NCI-H2171 treated with DMSO at 0.1 percent for 48 hours (cell line): ENCODE measurements around the gene ZNF276.
A peak's percentile ranks its signal among the peaks of the same experiment; 100 is the strongest.
"Not testable (repeated sequence)": the region's sequence is repeated elsewhere in the genome, so short reads cannot be mapped to it uniquely, and the experiment has no call there.

Source experiments
- DNase-seq: peaks from one replicate; lab custom pipeline; 2025; lab: John Stamatoyannopoulos, UW

ZNF276 gene, protein sequence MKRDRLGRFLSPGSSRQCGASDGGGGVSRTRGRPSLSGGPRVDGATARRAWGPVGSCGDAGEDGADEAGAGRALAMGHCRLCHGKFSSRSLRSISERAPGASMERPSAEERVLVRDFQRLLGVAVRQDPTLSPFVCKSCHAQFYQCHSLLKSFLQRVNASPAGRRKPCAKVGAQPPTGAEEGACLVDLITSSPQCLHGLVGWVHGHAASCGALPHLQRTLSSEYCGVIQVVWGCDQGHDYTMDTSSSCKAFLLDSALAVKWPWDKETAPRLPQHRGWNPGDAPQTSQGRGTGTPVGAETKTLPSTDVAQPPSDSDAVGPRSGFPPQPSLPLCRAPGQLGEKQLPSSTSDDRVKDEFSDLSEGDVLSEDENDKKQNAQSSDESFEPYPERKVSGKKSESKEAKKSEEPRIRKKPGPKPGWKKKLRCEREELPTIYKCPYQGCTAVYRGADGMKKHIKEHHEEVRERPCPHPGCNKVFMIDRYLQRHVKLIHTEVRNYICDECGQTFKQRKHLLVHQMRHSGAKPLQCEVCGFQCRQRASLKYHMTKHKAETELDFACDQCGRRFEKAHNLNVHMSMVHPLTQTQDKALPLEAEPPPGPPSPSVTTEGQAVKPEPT

DNA sequence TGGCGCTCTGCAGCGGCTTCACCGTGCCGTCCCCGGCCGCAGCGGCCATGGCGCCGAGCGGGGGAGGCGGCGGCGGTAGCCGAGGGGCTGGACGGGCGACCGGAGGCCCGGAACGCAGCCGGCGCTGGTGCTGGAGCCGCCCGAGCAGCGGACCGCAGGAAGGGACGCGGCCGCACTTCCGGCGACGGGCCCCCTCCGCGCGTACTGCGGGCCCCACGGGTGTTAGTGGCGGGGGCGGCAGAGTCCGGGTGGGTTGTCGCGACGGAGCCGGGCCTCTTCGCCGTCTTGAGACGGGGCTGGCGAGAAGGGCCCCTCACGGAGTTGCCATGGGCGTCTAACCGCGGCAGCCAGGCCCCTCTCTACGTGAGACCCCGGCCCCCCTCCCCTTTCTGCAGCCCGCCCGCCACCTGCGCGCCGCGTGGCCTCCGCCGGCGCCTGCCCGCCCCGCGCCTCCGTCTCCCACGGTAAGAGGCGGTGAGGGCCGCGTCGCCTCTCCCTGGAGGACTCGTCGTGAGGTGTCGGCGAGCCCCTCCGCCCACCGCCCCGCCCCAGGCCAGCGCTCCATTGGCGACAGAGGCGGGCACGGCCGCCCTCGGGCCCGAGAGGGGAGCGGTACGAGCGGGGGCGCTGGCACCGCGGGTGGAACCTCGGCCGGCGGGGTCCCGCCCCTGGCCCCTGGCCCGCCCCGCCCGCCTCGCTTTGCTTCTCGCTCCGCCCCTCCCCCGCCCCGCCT is at the start of gene ZNF276, which contains the start of gene VPS9D1:
TSS of gene ZNF276 (plus strand) at position 725 of the 733 bp plus-strand sequence. CDS start 104 bp downstream, outside the sequence.
TSS of gene VPS9D1 (minus strand) at position 86 of the 733 bp plus-strand sequence. CDS start at position 49, 37 bp downstream.
- peak; percentile 74 for DNase-seq

DNA sequence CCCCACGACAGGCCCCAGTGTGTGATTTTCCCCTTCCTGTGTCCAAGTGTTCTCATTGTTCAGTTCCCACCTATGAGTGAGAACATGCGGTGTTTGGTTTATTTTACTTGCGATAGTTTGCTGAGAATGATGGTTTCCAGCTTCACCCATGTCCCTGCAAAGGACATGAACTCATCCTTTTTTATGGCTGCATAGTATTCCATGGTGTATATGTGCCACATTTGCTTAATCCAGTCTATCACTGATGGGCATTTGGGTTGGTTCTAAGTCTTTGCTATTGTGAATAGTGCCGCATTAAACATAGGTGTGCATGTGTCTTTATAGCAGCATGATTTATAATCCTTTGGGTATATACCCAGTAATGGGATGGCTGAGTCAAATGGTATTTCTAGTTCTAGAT is 49.8 kb upstream of the ZNF276 start:
- not testable (repeated sequence) for DNase-seq

DNA sequence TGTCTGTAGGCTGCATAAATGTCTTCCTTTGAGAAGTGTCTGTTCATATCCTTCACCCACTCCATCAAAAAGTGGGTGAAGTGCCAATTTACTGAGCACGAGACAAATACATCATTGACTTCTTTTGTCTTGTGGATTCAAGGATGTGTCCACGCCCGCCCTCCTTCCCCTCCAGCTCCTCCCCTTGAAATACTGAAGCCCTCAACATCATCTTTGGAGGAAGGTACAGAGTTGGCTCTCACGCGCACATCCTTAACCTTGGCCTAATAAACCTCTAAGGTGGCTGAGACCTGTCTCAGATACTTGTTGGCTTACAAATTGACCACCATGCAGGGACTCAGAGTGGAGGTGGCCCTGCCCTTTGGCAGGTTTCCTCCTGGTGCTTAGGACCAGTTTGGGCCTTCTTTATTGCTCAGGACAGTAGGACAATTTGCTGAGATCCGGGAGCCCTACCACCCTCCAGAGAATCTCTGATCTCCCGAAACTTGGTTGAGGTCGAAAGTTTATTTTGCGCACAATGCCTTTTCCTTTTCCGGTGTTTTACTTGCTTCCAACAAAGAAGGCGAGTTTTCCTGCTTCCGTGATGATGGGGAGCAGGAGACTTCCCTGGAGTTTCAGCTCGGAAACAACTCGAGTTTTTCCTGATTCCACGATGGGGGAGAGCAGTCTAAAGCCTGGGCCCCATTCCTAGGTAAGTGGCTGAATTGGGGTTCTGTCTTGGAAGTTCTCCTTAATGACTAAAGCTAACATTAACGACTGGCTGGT is 49.0 kb upstream of the ZNF276 start:
- no peak for DNase-seq

DNA sequence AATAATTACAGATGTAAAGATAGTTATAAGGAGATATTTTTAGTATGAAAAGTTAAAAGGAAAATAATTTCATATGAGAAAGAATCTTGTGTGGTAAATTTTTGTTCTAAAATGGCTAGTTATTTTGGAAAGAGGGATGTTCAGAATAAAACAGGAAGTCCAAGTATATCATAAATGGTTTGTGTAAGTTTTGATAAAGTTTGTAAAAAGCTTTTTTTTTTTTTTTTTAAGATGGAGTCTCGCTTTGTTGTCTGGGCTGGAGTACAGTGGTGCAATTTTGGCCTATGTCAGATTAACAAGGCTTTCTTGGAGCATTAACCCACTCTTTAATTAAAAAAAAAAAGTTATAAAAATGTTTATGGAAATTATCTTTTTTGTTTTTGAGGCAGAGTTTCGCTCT is 43.1 kb upstream of the ZNF276 start:
- peak; percentile 11 for DNase-seq

DNA sequence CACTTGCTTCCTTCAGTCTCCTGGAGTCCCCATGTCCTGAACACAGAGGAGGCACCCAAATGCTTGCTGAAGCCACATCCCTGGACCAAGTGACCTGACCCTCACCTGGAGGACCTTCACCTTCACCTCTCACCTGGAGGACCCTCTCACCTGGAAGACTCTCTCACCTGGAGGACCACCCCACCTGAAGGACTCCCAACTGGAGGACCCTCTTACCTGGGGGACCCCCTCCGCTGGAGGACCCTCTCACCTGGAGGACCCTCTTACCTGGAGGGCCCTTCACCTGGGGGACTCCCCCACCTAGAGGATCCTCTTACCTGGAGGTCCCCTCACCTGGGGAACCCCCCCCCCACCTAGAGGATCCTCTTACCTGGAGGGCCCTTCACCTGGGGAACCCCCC is 35.4 kb upstream of the ZNF276 start:
- DNase-seq = no peak

DNA sequence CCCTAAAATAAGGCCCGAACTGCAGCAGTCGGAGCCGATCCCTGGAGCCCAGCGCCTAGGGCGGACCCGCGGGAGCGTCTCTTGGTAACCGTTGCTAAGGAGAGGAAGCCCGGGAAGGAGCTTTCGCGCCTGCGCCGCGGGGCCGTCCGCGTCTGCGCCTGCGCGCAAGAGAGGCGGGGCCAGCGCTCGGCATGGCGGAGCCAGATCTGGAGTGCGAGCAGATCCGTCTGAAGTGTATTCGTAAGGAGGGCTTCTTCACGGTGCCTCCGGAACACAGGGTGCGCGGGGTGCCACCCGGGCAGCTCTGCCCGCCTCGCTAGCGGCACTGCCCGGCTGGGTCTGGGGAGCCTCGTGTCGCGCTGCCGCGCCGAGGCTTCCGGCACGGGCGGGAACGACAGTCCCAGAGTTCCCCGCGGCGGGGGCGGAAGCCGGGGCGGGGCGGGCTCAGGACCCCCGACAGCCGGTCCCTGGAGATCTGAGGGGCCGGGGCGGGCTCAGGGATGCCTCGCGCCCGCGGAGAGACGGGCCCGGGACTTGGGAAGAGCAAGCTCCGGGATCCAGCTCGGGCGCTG is 34.7 kb upstream of the ZNF276 start, which contains the start of gene CDK10:
TSS of gene CDK10 (plus strand) at position 170 of the 572 bp plus-strand sequence. CDS start at position 192, 22 bp downstream.
- peak; percentile 93 for DNase-seq

DNA sequence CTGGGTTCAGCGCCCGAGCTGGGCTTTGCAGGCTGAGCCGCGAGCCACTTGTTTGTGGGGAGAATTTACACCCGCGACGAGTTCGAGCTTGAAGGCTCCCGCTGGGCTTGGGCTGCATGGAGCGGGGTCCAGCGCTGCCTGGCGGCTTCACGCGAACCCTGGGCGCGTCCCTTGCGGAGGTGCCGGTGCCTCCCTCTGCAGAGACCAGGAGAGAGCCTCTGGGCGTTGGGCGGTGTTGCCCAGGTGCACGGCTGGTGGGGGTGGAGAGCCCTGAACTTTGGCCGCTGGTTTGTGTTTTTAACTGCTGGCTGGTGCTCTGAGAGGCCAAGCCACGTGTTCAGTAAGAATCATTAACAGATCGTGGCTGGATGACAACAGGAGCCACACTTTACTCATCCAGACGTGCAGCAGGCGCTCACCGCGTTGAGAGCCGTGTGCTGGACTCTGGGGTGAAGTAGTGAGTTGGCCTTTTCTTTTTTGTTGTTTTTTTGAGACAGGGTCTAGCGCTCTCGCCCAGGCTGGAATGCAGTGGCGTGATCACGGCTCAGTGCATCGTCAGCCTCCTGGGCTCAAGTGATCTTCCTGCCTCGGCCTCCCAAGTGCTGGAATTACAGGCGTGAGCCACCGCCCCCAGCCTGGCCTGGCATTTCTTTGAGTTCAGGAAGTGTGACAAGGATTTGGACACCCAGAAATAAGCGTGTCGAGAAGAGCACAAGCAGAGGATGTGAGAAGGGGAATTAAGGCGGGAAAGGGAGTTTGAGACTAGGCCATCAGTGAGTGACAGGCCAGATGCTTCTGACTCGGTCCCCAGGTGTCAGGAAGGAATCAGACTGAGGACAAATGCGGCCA is 34.0 kb upstream of the ZNF276 start:
- DNase-seq = peak; percentile 51

DNA sequence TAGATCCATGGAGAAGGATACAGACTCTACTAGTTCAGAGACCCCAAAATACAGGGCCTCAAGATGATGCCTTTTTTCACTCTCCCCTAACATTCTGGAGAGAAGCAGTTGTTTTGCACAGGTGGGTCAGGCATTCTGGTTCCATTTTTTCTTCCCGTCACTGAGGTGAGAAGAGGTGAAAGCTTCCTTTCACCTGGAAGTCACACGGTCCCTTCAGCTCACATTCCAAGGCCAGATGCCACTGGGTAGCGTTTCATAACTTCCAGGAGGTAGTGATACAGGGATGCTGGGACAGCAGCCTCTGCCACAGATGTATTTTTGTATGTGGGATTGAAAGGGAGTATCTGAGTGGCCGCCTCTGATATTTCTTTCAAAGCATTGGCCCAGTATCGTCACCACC is 32.9 kb upstream of the ZNF276 start:
- peak; percentile 55 for DNase-seq

DNA sequence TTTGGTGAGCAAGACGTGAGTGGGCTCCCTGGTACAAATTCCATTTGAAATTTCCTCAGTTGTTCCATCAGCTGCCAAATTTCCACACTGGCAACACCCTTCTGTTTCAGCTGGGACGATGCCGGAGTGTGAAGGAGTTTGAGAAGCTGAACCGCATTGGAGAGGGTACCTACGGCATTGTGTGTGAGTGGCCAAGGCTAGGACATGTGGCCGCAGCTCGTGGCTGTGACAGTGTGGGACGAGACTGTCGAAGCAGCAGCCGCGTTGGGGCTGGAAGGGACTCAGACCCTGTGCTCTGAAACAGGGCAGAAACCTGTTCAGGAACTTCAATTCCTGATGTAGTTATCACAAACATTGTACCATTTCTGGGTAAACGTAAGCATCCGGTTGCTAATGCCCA is 32.2 kb upstream of the ZNF276 start:
- no peak for DNase-seq

DNA sequence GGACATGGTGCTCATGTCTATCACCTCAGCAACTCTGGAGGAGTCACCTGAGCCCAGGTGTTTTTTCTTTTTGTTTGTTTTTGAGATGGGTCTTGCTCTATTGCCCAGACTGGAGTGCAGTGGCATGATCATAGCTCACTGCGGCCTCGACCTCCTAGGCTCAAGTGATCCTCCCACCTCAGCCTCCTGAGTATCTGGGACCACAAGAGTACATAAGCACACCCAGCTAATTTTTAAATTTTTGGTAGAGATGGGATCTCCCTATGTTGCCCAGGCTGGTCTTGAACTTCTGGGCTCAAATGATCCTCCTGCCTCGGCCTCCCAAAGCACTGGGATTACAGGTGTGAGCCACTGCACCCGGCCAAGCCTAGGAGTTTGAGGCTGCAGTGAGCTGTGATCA is 31.7 kb upstream of the ZNF276 start:
- DNase-seq = not testable (repeated sequence)

DNA sequence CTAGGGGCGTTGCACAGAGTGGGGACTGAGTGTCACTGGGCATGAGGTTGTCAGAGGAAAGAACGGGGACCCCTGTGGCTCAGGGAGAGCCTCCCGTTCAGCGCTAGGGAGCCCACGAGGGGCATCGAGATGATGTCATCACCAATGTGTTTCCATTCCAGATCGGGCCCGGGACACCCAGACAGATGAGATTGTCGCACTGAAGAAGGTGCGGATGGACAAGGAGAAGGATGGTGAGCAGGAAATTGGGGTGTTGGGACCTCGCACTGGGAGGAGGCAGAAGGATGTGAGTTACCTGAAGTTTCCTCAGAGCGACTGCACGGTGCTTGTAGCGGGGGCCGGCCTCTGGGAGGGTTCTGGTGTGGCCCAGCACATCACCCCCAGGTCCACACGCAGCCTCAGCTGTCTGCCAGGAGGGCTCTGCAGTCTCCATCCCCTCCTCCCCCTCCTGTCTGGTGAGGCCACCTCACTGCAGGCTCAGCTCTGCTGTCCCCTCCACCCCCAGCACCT is 30.9 kb upstream of the ZNF276 start:
- no peak for DNase-seq

DNA sequence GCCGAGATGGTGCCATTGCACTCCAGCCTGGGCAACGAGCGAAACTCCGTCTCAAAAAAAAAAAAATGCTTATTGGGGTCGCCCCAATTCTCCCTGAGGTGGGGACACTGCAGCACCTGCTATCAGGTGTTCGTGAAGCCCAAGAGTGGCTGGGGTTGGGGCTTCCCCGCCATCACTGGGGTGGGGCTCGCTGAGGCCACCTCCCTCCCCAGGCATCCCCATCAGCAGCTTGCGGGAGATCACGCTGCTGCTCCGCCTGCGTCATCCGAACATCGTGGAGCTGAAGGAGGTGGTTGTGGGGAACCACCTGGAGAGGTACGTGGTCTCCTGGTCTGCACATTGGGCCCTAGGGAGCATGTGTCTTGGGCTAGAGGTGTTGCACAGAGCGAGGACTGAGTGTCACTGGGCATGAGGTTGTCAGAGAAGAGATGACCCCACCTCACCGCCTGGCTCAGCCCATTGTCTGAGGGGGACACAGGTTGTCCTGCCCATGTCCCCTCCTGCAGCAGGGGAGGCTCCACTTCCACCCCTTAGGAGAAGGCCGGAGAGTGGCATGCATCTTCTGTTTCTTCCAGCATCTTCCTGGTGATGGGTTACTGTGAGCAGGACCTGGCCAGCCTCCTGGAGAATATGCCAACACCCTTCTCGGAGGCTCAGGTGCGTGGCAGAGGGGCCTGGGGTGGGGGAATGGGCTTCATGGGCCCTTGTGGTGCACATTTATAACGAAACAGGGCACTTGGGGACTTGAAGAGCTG is 29.9 kb upstream of the ZNF276 start:
- DNase-seq = no peak

DNA sequence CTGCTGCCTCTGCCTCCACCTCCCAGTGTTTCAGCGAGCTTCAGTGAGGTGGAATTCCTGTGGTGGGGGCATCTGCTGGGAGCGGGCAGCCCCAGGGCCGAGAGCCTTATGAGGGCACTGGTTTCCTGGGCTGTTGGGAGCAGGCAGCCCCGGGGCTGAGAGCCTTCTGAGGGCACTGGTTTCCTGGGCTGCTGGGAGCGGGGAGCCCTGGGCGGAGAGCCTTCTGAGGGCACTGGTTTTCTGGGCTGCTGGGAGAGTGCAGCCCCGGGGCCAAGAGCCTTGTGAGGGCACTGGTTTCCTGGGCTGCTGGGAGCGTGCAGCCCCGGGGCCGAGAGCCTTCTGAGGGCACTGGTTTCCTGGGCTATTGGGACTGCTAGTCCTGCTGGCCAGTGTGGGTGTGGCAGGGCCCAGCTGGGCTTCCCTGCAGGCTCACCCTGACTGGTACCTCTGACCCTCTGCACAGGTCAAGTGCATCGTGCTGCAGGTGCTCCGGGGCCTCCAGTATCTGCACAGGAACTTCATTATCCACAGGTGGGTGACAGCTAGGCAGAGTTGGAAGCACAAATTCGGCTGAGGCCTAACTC is 29.3 kb upstream of the ZNF276 start:
- DNase-seq = no peak

DNA sequence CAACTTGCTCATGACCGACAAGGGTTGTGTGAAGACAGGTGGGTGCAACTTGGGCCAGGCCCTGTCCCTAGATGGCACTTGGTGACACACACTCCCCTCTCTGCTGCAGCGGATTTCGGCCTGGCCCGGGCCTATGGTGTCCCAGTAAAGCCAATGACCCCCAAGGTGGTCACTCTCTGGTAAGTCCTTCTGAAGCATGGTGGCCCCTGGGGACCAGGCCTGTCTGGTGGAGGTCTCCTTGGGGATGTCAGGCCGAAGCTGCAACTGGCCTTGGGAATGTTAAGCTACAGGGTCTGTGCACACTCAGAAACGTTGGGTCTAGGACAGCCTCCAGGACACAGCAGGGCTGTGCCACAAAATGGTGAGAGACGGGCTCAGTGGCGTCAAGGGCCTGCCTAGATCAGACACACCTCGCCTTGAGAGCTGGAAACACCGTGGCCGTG is 28.0 kb upstream of the ZNF276 start:
- DNase-seq = no peak

DNA sequence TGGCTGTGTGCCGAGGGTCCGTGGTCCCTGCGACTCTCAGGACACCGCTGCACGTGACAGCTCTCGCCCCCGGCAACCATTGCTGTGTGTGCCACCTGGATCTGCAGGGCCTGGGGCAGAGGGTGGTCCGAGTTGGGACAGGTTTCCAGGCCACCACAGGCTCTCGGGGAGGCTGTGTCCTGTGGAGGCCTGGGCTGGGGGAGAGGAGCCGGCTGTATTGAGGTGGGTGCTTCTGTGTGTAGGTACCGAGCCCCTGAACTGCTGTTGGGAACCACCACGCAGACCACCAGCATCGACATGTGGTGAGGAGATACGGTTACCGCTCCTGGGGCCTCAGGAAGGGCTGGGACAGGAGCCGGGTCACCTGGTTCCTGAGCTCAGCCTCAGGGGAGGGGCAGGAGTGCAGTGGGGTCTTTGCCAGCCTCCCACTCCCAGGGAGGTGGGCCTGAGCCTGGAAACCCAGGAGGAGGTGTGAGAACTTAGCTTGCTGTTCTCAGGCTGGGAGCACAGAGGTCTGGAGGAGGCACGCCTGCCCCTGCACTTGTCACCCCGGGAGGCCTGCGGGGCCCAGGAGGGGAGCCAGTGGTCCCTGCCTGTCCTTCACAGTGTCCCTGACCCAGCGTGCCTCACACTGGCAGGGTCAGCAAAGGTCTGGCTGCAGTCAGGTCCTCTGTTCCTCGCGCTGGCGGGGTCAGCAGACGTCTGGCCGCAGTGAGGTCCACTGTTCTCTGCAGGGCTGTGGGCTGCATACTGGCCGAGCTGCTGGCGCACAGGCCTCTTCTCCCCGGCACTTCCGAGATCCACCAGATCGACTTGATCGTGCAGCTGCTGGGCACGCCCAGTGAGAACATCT is 27.2 kb upstream of the ZNF276 start:
- no peak for DNase-seq

DNA sequence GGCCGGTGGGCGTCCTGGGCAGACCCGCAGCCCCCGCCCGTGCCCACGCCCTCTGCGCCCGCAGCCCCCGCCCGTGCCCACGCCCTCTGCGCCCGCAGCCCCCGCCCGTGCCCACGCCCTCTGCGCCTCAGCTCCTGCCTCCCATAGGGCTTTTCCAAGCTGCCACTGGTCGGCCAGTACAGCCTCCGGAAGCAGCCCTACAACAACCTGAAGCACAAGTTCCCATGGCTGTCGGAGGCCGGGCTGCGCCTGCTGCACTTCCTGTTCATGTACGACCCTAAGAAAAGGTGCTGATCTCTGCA is 26.6 kb upstream of the ZNF276 start:
- DNase-seq = not testable (repeated sequence)

DNA sequence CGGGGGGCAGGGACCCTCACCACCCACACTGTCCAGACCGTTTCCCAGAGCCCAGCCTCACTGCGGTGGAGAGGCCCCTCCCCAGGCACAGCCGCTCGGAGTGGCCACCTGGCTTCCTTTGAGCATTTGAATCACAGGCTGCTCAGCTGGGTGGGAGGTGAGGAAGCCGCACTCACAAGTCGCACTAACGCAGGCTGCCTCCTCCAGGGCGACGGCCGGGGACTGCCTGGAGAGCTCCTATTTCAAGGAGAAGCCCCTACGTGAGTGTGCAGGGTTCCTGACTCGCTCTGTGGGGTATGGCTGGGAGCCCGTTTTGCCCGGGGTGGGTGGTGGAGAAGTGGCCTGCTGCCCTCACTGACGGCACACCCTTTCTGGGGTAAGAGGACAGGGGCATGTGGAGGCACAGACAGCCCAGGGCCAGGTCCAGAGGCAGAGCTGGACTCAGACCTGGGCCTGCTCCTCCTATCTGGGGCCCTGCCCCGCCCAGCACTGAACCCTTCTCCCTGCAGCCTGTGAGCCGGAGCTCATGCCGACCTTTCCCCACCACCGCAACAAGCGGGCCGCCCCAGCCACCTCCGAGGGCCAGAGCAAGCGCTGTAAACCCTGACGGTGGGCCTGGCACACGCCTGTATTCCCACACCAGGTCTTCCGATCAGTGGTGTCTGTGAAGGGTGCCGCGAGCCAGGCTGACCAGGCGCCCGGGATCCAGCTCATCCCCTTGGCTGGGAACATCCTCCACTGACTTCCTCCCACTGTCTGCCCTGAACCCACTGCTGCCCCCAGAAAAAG is 26.1 kb upstream of the ZNF276 start:
- DNase-seq = no peak
